Left kidney (tissue), 8 donors: ENCODE results near the gene SCG2. TPM values are rescaled to one million over a fixed set of nuclear protein-coding genes. Genes with fewer than 3 reads are reported as not detected.

Experiments
- DNase-seq: peaks from one replicate; pipeline ENCODE4 v3.0.0-alpha.2; 2013
- long read RNA-seq, 8 donors: transcript quantifications; one replicate each; lab custom pipeline, GENCODE V29; 2026
- polyA plus RNA-seq: library from polyadenylated mRNA; unstranded; fragments of 120-200 nt; gene quantifications from one replicate; pipeline ENCODE4 v1.2.1, GENCODE V29; 2013; ENCODE audit not compliant: insufficient read length

The SCG2 gene, protein sequence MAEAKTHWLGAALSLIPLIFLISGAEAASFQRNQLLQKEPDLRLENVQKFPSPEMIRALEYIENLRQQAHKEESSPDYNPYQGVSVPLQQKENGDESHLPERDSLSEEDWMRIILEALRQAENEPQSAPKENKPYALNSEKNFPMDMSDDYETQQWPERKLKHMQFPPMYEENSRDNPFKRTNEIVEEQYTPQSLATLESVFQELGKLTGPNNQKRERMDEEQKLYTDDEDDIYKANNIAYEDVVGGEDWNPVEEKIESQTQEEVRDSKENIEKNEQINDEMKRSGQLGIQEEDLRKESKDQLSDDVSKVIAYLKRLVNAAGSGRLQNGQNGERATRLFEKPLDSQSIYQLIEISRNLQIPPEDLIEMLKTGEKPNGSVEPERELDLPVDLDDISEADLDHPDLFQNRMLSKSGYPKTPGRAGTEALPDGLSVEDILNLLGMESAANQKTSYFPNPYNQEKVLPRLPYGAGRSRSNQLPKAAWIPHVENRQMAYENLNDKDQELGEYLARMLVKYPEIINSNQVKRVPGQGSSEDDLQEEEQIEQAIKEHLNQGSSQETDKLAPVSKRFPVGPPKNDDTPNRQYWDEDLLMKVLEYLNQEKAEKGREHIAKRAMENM
- 0.75 TPM for polyA plus RNA-seq
- long read RNA-seq, donor 1 = 0 reads
- long read RNA-seq, donor 2 = 0 reads
- long read RNA-seq, donor 3, partial matches to known transcripts = 0 of 2 reads
- long read RNA-seq, donor 3, other reads (novel, unspliced or antisense) = 0 of 2 reads
- long read RNA-seq, donor 4 = 0 reads
- long read RNA-seq, donor 5 = 0 reads
- long read RNA-seq, donor 6 = 0 reads
- long read RNA-seq, donor 7 = 0 reads
- long read RNA-seq, donor 8 = 0 reads

GRCh38 chr2:223601932-223602666 lies at the start of gene SCG2:
Gene SCG2, minus strand, starts transcription at chr2:223602361. Its CDS starts 3,079 bp downstream, at chr2:223599282.
- peak; percentile 79 for DNase-seq

- no peak for DNase-seq
Measured at GRCh38 chr2:223649554-223650533, 47.7 kb upstream of the SCG2 start.

DNA sequence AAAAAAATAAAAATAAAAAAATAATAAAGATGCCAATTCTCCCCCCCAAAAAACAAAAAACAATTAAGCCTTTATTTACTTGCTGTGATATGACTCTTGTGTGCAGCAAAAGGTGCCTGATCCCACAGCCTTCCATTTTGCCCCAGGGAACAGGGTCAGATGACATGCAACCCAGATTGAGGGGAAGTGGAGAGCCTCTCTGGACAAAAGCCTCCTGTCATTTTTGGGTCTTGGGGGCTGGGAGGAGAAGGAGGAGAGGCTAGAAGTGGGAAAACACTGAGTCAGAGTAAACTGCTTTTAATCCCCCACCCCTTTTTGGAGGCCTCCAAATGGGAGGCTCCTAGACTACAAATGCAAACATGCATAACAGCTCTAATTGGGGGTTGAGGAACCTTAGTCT lies 46.6 kb upstream of the SCG2 start:
- DNase-seq = no peak

GRCh38 chr2:223647258-223647952 lies 45.2 kb upstream of the SCG2 start:
- no peak for DNase-seq

DNA sequence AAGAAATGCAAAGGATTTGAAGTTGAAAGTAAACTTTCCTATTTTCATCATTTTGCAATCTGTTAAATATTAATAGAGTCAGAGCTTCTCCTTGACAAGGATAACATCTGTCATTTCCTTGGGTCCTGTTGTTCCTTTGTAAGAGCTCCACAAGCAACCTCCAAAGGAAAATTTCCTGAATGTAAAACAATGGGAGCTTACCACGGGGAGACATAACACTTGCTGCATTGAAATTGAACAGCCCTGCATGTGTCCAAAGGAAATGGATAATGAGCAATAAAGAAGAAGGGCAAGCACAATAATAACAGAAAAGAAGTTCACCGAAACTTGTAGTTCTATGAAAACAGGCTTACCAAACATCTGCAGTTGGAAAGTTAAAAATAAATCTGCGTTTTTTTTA lies 42.0 kb upstream of the SCG2 start:
- no peak for DNase-seq

DNA sequence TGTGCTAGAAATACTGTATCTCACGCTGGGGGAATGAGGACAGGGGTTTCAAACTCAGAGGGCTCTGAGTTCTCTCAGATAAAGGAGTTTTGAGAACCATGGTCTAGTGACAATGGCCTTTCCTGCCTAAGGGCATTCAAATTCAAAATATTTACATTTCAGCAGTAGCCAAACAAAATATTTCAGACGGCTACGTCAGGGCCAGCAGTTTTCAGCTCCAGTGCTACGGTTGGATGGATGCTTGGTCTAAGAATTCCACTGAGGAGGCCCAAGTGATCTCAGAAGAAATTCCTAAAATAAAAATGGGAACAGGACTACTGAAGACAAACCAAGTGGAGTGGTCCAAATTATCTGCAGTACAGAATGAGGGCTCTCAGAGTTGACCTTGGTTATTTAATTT lies 41.1 kb upstream of the SCG2 start:
- DNase-seq = no peak

DNA sequence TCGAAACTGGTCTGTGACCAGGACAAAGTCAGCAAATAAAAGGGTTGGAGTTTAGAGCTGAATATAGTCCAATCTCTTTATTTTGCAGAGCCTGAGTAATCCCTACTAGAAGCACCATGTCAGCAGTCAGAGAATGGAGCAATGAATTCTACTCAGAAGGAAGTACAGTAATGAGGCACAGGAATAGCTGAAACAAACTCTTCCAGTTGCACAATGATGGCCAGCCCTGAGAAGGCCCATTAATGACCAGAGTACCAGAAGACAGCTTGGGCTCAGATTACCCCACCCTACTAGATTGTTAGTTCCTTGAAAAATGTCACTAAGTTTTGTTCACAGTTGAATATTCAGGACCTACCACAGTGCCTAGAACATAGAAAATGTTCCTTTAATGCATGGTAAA lies 40.3 kb upstream of the SCG2 start:
- DNase-seq = no peak

DNA sequence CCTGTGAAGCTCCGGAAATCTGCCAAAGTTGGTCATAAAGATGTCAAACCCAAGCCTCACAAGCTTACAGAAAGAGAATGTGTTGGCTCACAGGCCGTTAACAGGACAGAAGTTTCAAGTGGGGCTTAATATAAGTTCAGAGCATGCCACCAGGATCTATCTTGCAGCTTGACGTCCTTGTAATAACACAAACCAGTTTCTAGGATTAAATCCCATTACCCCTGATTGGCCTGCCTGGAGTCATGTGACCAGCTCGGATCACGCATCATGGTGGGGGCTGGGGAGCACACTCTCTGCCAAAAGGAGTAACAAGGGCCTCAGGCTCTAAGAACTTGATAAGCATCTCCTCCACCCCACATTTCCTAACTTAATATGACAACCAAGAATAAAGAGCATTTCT lies 38.9 kb upstream of the SCG2 start:
- peak; percentile 7 for DNase-seq

GRCh38 chr2:223635080-223635479 lies 32.9 kb upstream of the SCG2 start:
- no peak for DNase-seq

GRCh38 chr2:223634238-223634637 lies 32.1 kb upstream of the SCG2 start:
- no peak for DNase-seq

DNA sequence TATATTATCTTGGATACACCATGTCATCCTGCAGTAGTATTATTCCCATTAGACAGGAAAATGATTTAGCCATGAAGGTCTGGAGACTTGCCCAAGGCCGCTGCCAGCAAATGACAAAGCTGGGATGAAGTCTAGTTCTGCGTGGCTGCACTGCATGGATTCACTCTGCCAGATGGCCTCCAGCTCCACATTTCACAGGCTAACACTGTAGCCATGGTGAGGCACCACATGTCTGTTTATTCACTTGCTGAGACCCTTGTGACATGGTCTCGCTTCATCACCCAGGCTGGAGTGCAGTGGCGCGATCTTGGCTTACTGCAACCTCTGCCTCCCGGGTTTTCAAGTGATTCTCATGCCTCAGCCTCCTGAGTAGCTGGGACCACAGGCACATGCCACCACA lies 31.5 kb upstream of the SCG2 start:
- no peak for DNase-seq

DNA sequence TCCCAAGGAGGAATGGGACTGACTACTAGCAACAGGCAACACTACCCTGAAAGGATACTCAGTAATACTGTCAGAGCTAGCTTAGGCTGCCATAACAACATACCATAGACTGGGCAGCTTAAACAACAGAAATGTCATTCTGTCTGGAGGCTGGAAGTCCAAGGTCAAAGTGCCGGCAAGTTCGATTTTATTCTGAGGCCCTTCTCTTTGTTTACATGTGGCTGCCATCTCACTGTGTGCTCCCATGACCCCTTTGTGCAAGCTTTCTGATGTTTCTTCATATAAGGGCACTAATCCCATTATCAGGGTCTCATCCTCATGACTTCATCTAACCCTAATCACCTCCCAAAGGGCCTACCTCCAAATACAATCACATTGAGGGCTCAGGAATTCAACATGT lies 30.7 kb upstream of the SCG2 start:
- DNase-seq = no peak

GRCh38 chr2:223626716-223627115 lies 24.6 kb upstream of the SCG2 start:
- DNase-seq = no peak

- DNase-seq = no peak
Measured at GRCh38 chr2:223625652-223626051, 23.5 kb upstream of the SCG2 start.

- peak; percentile 34 for DNase-seq
Measured at GRCh38 chr2:223621901-223622300, 19.7 kb upstream of the SCG2 start.

GRCh38 chr2:223619486-223620129 lies 17.4 kb upstream of the SCG2 start:
- DNase-seq = no peak

GRCh38 chr2:223618172-223619035 lies 16.2 kb upstream of the SCG2 start:
- peak; percentile 13 for DNase-seq

GRCh38 chr2:223614534-223614933 lies 12.4 kb upstream of the SCG2 start:
- no peak for DNase-seq
